NCI-H1436 (cell line): ENCODE results near the gene SPRR2F.
A peak's percentile ranks its signal among the peaks of the same experiment; 100 is the strongest.
"Not testable (repeated sequence)": the region's sequence is repeated elsewhere in the genome, so short reads cannot be mapped to it uniquely, and the experiment has no call there.

Source experiments
- DNase-seq: peaks from one replicate; lab custom pipeline; 2025; lab: John Stamatoyannopoulos, UW

The SPRR2F gene

GRCh38 chr1:153113416-153113815, at the start of gene SPRR2F:
SPRR2F (minus strand) TSS chr1:153113516; CDS start chr1:153112733, 783 bp downstream.
- DNase-seq = no peak

GRCh38 chr1:153155541-153155940, 42.2 kb upstream of the SPRR2F start:
- no peak for DNase-seq

GRCh38 chr1:153152481-153152880, 39.2 kb upstream of the SPRR2F start:
- no peak for DNase-seq

- DNase-seq = no peak
Measured at GRCh38 chr1:153150846-153151245, 37.5 kb upstream of the SPRR2F start, which contains the start of gene SPRR2G. SPRR2G (minus strand) TSS chr1:153150890; CDS start chr1:153150110, 780 bp downstream.

- no peak for DNase-seq
Measured at GRCh38 chr1:153141377-153141776, 28.1 kb upstream of the SPRR2F start.

GRCh38 chr1:153140484-153140883, 27.2 kb upstream of the SPRR2F start:
- DNase-seq = no peak

- no peak for DNase-seq
Measured at GRCh38 chr1:153133743-153134142, 20.4 kb upstream of the SPRR2F start.

- no peak for DNase-seq
Measured at GRCh38 chr1:153133267-153133666, 20.0 kb upstream of the SPRR2F start.

- DNase-seq = not testable (repeated sequence)
Measured at GRCh38 chr1:153128688-153129087, 15.4 kb upstream of the SPRR2F start.

GRCh38 chr1:153127296-153127695, 14.0 kb upstream of the SPRR2F start:
- DNase-seq = no peak

- no peak for DNase-seq
Measured at GRCh38 chr1:153125536-153125935, 12.2 kb upstream of the SPRR2F start.

GRCh38 chr1:153123793-153124192, 10.5 kb upstream of the SPRR2F start:
- not testable (repeated sequence) for DNase-seq

- peak; percentile 18 for DNase-seq
Measured at GRCh38 chr1:153122831-153123421, 9.6 kb upstream of the SPRR2F start.

GRCh38 chr1:153120945-153121344, 7.6 kb upstream of the SPRR2F start:
- DNase-seq = no peak

- DNase-seq = no peak
Measured at GRCh38 chr1:153119491-153119971, 6.2 kb upstream of the SPRR2F start.

- not testable (repeated sequence) for DNase-seq
Measured at GRCh38 chr1:153115264-153115663, 1.9 kb upstream of the SPRR2F start.

GRCh38 chr1:153112454-153112853, 862 bp downstream of the SPRR2F start:
- not testable (repeated sequence) for DNase-seq

- DNase-seq = no peak
Measured at GRCh38 chr1:153100245-153100644, 13.1 kb downstream of the SPRR2F start.

- DNase-seq = no peak
Measured at GRCh38 chr1:153099461-153100045, 13.8 kb downstream of the SPRR2F start.

GRCh38 chr1:153095764-153096163, 17.6 kb downstream of the SPRR2F start:
- no peak for DNase-seq

GRCh38 chr1:153094426-153094825, 18.9 kb downstream of the SPRR2F start, which contains the start of gene SPRR2E:
SPRR2E (minus strand) TSS chr1:153094526; CDS start chr1:153093751, 775 bp downstream.
- DNase-seq = no peak

- no peak for DNase-seq
Measured at GRCh38 chr1:153087652-153088051, 25.7 kb downstream of the SPRR2F start.

GRCh38 chr1:153081736-153082135, 31.6 kb downstream of the SPRR2F start:
- no peak for DNase-seq
